WI38 (cell line): ENCODE results near the gene CYTH4.

Source experiments
- H3K4me3 ChIP-seq: 2 replicates; pipeline ENCODE4 v1.5.1; 2011; ENCODE audit warnings: low read depth, mild to moderate bottlenecking, control low read depth, low read length
- CTCF ChIP-seq: IDR thresholded peaks from 2 replicates; pipeline ENCODE4 v1.5.1; 2012; ENCODE audit warnings: low read depth, mild to moderate bottlenecking, control low read depth, low read length

Gene CYTH4

GRCh38 chr22:37254209-37254866 lies 28.0 kb upstream of the CYTH4 start:
- TF ChIP-seq CTCF = no peak
- H3K4me3 ChIP-seq = no peak overlapping the region

GRCh38 chr22:37254867-37255233 lies 27.5 kb upstream of the CYTH4 start:
- H3K4me3 ChIP-seq = no peak overlapping the region
- no peak for TF ChIP-seq CTCF

GRCh38 chr22:37255558-37256006 lies 26.7 kb upstream of the CYTH4 start:
- no peak for TF ChIP-seq CTCF
- no peak overlapping the region for H3K4me3 ChIP-seq

- no peak for TF ChIP-seq CTCF
Observed at GRCh38 chr22:37256075-37256726, 26.1 kb upstream of the CYTH4 start.

GRCh38 chr22:37258005-37258752 lies 24.1 kb upstream of the CYTH4 start:
- H3K4me3 ChIP-seq = no peak overlapping the region
- no peak for TF ChIP-seq CTCF

More at GRCh38 chr22:37256075-37256726, 26.1 kb upstream of the CYTH4 start:
- H3K4me3 ChIP-seq = no peak overlapping the region

- no peak for TF ChIP-seq CTCF
- H3K4me3 ChIP-seq = no peak overlapping the region
Observed at GRCh38 chr22:37258753-37259401, 23.4 kb upstream of the CYTH4 start.
